Left renal pelvis (tissue), 4 donors: Measurements from ENCODE around the gene TGFBR1. TPM values are rescaled to one million over a fixed set of nuclear protein-coding genes. Genes with fewer than 3 reads are reported as not detected.
"Not testable (repeated sequence)": the region's sequence is repeated elsewhere in the genome, so short reads cannot be mapped to it uniquely, and the experiment has no call there.

ENCODE experiments used
- DNase-seq, 4 donors: peaks; one replicate each; pipeline ENCODE4 v3.0.0-alpha.2; 2013; ENCODE audit warnings: low read depth in 4 of 4, low spot score in 3 of 4
- polyA plus RNA-seq, 4 donors: library from polyadenylated mRNA; unstranded; fragments of 120-200 nt; gene quantifications; one replicate each; pipeline ENCODE4 v1.2.1, GENCODE V29; 2013; ENCODE audit not compliant: insufficient read length in 4 of 4

The TGFBR1 gene
- polyA plus RNA-seq, 4 donors, result 39.7 to 55.9 (median 49.3) TPM

DNA sequence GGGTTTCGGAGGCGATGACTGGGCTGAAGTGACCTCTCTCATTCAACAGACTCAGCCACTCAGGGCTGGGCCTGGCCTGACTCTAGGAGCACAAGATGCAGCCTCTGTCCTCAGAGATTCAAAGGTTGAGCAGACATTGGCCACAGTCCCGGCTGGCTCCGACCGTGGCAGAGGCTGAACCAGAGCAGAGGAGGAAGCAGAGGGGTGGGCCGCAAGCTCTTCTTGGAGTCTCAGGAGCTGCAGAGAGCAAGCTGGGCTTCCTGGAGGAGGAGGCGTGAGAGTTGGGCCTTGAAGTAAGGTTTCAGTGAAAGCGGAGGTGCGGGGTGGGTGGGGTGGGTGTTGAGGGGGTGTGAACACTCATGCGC is 79.2 kb downstream of the TGFBR1 start:
- no peak for DNase-seq

DNA sequence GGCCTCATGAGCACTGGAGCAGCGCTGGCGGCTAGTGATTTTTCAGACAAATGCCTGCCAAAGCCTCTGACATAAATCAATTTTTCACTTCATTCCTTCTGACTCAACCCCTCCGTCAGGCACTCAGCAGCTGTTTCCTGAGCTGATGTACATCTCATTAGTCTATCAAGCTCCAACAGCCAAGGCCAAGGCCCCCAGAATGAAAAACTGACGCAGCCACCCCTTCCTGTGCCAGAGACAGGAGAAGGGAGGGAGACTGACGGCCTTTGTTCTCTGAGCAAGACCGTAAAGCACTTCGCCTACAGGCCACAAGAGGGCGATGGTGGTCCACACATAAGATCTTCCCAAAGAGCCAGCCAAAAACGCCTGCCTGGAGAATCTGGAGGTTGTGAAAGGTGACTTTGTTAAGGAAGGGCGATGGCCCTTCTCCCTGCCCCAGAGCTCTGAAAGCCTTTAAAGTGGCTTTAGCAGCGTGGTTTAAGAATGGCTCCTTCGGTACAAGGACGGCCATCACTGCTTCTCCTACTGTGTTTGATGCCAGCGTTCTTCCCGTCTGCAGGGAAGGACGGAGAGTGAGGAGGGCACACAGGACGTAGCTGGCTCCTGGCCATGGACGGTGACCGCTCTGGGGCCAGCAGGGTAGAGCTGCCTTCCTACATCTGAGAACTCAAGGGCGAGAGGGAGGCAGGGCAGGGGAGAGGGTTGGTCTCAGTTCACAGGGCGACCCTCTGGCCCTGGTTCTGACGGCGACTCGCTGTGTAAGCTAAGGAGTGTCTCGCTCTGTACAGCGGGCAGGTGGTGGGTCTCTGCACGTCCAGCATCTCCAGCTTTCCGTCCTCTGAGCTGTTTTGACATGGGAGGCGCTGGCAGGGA is 79.8 kb downstream of the TGFBR1 start:
- DNase-seq, result peak; percentile 80 to 90 (median 87)

DNA sequence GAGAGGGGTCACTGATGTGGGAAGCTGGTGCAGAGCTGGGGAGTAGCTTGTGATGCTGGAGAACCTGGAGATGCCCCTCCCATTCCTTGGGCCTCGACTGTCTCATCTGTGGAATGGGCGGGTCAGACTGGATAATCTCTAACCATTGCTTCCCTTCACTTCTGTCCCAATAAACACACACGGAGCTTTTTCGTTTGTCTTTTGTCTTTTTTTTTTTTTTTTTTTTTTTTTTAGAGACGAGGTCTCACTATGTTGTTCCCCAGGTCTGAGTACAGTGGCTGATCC is 80.4 kb downstream of the TGFBR1 start:
- DNase-seq, result no peak

DNA sequence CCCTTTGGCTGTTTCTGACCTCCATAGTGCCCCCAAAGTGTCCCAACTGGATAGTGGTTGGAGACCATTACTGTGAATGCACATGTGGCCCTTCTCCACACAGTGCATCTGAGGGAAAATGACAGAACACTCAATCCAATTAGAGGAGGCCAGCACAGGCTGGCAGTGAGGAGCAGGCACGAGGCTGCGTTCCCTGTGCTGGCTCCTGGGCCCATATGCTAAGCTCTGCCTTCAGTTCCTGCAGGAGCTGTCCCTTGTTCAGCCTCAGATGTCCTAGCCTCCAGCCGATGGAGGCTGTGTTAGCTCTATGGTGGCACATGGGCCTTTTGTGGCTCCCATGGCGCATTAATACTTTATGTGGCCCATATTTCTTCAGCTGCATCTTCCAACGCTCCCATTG is 81.0 kb downstream of the TGFBR1 start:
- no peak for DNase-seq

DNA sequence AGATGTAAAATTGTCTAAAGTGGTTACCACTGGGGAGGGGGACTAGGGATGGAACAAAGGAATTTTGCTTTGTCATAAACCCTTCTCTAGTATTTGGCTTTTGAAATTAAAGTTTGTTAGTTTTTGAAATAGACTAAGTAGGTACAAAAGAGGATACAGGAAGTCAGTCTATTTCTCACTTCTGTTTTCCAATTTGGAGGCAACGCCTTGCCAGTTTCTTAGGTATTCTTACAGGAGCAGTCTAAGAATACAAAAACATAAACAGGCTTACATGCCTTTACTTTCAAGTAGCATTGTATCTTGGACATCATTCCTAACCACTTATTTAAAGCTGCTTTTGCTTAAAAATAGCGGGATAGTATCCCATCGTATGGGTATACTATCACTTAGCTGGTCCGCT is 82.4 kb downstream of the TGFBR1 start:
- no peak for DNase-seq

DNA sequence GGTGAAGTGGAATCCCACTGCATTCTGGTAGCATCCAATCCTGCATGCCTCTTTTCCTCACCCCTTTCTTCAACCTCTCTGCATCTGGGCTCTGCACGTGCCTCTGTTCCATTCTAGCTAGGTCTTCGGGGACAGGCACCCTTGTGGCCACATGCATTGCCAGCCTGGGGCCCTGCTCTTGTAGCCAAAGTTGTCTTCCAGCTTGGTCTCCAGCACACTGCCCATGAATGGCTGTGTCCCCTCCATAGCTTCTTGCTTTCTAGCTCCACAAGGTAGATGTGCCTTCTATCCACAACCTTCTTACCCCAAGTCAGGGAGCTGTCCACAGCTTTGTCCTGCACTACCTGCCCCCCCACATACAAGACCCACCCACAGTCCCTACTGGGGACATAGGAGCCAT is 84.3 kb downstream of the TGFBR1 start:
- DNase-seq, result no peak

DNA sequence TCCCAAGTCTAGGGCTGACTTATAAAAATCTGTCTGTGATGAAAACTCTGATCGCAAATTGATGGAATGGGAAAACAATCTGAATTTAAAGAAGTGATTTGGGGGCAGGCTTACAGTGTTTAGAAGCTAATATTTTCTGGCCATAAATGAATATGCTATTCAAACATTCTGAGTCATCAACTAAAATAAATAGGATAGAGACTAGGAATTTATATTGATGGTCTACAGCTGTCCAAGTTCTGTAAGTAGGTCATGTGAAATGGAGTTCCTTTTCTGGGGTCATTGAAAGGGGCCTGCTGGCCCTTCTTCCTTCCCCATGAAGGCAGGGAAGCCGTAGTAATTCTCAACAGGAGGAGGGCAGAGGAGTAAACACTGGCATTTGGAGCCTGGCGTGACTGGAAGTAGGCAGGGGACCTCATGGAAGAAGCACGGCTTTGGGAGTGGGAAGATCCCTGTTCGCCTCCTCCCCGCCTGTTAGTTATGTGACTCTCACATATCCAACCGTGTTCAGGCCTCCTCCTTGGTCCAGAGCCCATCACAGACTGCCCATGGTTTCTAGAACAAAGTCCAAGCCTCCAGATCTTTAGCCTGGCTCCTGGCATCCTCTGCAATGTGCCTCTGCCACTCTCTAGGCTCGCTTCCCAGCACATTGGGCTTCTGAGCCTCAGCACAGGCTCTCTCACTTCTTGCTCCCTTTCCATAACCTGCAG is 85.1 kb downstream of the TGFBR1 start:
- no peak for DNase-seq

DNA sequence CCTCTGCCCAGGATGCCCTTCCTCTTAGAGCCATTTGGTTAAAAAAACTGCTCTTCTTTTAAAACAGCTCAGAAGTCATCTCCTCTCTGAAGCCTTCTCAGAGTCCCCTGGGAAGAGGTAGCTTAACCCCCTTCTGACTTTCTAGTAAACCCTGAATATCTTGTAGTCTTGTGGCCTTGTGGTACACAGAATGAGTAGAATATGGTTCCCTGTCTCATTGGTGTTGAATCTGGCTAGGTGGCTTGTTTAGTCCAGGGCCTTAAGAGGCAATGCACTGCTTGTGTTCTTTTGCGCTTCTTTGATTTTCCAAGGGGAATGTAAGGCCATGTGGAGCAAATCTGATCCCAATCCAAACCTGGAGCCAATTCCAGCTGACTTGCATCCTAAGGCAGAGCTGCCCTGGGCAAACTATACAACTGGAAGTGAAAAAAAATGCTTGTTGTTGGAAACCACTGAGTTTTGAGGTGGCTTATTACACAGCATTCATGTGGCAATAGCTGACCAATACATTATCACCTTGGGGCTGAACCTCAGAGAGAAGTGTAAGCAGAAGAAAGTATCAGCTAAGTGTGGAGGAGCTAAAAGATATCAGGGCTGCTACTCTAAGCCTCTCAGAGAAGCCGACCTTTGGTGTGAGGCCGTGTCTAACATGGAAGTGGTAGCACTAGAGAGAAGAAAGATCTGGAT is 85.8 kb downstream of the TGFBR1 start:
- DNase-seq, result no peak

DNA sequence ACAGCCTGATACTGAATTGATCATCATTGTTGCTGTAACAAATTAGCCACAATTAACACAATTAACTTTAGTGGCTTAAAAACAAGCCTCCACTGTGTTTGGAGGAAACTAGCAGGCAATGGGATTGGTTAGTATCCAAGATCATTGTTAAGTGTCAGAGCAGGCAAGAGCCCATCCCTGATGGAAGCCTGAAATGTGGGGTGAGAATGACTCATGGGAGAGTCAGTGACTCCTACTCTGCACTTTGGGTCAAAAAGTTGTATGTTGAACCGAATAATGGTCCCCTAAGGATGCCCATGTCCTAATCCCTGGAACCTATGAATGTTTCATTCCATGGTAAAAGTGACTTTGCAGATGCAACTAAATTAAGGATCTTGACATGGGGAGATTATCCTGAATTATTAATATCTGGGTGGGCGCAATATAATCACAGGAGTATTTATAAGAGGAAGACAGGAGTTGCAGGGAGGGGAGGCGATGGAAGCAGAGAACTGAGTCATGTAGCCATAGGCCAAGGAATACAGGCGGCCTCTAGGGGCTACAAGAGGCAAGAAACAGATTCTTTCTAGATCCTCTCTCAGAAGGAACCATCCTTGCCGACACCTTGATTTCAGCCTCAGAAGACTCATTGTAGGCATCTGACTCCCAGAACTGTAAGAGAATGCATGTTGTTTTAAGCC is 88.0 kb downstream of the TGFBR1 start:
- DNase-seq, result no peak

DNA sequence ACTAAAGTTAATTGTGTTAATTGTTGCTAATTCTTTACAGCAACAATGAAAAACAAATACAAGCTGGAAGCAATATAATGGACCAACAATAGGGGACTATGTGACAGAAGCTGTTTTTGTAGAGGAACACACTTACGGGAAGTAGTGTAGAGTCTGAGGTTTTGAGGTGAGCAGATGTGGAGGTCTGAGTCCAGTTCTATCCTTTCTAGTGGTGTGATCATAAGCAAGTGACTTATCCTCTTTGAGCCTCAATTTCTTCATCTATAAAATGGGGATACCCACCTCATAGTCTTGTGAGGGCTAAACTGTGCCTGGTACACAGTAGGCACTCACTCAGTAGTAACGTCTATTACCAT is 88.5 kb downstream of the TGFBR1 start:
- no peak for DNase-seq

DNA sequence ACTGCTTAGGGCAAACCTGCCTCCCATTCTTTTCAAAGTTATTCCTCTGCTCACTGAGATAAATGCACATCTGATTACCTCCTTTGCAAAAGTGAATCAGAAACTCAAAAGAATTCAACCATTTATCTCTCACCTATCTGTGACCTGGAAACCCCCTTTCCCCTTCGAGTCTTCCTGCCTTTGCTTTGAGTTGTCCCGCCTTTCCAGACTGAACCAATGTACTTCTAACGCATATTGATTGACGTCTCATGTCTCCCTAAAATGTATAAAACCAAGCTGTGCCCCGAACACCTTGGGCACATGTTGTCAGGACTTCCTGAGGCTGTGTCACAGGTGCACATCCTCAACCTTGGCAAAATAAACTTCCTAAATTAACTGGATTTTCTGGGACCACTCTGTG is 91.6 kb downstream of the TGFBR1 start:
- DNase-seq, result not testable (repeated sequence)

DNA sequence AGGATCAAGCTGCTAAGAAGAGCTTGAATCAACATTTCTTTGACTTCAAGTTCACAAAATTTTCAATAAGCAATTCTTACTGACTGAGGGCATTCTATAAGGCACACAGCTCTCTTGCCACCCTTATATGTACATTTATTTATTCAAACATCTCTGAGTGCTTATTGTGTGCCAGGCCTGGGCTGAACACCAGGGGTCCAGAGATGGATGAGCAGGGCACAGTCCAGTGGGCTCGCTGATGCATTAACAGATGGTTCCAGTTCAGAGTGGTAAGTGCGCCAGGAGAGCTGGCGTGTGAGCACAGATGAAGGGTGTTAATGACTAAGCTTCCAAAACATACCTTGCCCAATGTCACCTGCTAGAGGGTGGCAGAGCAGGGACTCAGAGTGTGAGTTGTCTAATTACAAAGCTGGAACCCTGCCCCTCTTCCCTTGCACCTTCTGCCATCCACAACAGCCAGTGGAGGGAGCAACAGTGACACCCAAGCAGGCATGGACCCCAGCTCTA is 92.3 kb downstream of the TGFBR1 start:
- DNase-seq, result no peak

DNA sequence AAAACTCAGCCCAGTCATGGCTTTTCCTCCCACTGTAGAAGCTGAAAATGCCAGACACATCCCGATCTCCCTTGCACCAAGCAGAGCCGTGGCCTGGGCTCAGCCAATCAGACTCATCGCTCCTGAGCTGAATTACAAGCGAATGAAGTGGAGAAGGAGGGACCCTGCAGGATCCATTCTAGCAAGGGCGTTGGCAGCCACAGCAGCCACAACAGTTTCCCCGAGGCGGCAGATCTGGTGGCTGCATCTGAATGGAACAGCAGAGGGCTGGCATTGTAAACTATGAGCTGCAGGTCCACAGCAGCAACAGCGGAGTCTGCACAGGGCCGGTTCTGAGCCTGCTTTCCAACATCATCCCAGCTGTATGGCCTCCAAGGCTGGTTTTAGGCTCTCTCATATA is 93.1 kb downstream of the TGFBR1 start:
- no peak for DNase-seq

DNA sequence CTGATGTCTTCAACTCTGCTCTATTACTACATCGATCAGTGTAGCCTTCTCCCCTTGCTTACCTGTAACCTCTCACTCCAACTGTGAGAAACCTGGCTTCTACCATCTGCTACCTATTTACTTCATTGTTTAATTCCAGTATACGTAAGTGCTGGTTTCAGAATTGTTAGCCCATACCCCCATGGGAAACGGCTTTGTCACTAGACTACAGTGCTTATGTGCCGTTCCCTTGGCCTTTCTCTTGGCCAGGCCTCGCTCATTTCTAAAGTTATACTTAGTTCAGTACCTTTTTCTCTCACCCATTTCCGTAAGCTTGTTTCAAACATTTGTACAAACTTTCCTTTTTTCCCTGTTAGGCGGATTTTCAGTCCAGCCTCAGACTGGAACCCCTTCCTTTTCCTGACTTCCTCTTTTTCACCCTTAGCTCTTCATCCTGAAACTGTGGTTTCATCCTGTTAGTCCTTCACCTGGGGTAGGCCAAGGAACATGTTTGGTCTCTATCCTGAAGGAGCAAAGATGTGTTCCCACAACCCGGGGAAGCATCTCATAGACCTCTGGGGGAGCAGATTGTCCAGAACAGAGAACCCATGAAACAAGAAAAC is 95.1 kb downstream of the TGFBR1 start:
- DNase-seq, result no peak

DNA sequence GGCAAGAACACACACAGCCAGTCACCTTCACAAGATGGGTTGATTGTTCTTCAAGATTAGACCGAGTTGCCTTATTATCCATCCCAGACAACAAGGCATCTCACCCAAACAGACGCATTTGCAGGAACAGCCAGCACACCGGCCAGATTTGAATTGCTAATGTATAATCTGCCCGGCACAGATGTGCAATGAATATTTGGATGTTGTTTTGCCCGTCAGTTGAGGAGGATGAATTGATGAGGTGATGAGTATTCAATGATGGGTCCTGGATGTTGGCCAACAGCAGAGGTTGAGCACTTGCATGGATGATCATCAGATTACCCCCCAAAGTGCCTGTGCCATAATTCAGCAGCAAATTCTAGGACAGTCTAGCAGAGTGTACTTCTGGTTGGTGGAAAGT is 96.7 kb downstream of the TGFBR1 start:
- DNase-seq, result no peak

Other genes with a start within 250 kb of the TGFBR1 start
- gene COL15A1, start 161.2 kb upstream of the TGFBR1 start, polyA plus RNA-seq, result 10 to 100 TPM; 25.2 to 85.4 (median 33.0) TPM
- 10 to 100 TPM; 42.8 to 51.8 (median 46.3) TPM for gene ALG2, start 116.8 kb downstream of the TGFBR1 start, polyA plus RNA-seq
- gene SEC61B, start 117.2 kb downstream of the TGFBR1 start, polyA plus RNA-seq, result 100 to 1,000 TPM; 145 to 156 (median 155) TPM